GM06990 (cell line): ENCODE measurements around the gene TRPM3.
"Not testable (repeated sequence)": the region's sequence is repeated elsewhere in the genome, so short reads cannot be mapped to it uniquely, and the experiment has no call there.

Experiments used
- DNase-seq: peaks from one replicate; pipeline ENCODE4 v3.0.0-alpha.2; 2011; ENCODE audit not compliant: insufficient read length; ENCODE audit errors: extremely low read depth
- H3K27me3 ChIP-seq: replicated peaks from 2 replicates; pipeline ENCODE4 v1.6.0; 2011; ENCODE audit warnings: low read length; ENCODE audit not compliant: control insufficient read depth, insufficient read depth
- H3K36me3 ChIP-seq: 2 replicates; pipeline ENCODE4 v1.5.1; 2011; ENCODE audit warnings: low read length; ENCODE audit not compliant: control insufficient read depth, insufficient read depth
- H3K4me3 ChIP-seq: replicated peaks from 2 replicates; pipeline ENCODE4 v1.5.1; 2011; ENCODE audit warnings: low read depth, mild to moderate bottlenecking, control low read depth, low read length
- CTCF ChIP-seq: IDR thresholded peaks from 2 replicates; pipeline ENCODE4 v1.5.1; 2011; ENCODE audit warnings: low read length, control low read depth, mild to moderate bottlenecking, inconsistent platforms; ENCODE audit not compliant: insufficient read depth, poor library complexity, severe bottlenecking

TRPM3 gene

GRCh38 chr9:70668751-70669150, 452.7 kb downstream of the TRPM3 start:
- no peaks in the 10 kb centered on the region for H3K27me3 ChIP-seq
- no peak for TF ChIP-seq CTCF
- no peak overlapping the region for H3K4me3 ChIP-seq
- H3K36me3 ChIP-seq: no peaks in the 10 kb centered on the region
- DNase-seq: no peak

GRCh38 chr9:70658765-70659164, 462.7 kb downstream of the TRPM3 start:
- DNase-seq: no peak
- no peak for TF ChIP-seq CTCF
- Histone ChIP-seq H3K36me3 (no peaks in the 10 kb centered on the region), H3K27me3 (no peaks in the 10 kb centered on the region), H3K4me3 (no peak overlapping the region)

- Histone ChIP-seq H3K4me3 (no peak overlapping the region), H3K36me3 (no peaks in the 10 kb centered on the region), H3K27me3 (no peaks in the 10 kb centered on the region)
- DNase-seq: no peak
- TF ChIP-seq CTCF: no peak
These were observed 465.1 kb downstream of the TRPM3 start for GRCh38 chr9:70656281-70656680.

- no peak for DNase-seq
- no peak overlapping the region for H3K4me3 ChIP-seq
- TF ChIP-seq CTCF: no peak
- H3K36me3 ChIP-seq: no peaks in the 10 kb centered on the region
- H3K27me3 ChIP-seq: no peaks in the 10 kb centered on the region
These were observed 467.3 kb downstream of the TRPM3 start for GRCh38 chr9:70654144-70654543.

GRCh38 chr9:70644627-70645026, 476.8 kb downstream of the TRPM3 start:
- not testable (repeated sequence) for DNase-seq, H3K4me3 ChIP-seq, H3K27me3 ChIP-seq, H3K36me3 ChIP-seq

GRCh38 chr9:70642341-70642740, 479.1 kb downstream of the TRPM3 start:
- TF ChIP-seq CTCF: no peak
- Histone ChIP-seq H3K36me3 (no peaks in the 10 kb centered on the region), H3K4me3 (no peak overlapping the region), H3K27me3 (peaks cover 2% of the 10 kb centered on the region; the same call in 1 of the 2 replicates)
- DNase-seq: no peak
